Glutamatergic neuron (in vitro differentiated cells): ENCODE data around the gene HYAL1. TPM values are rescaled to one million over a fixed set of nuclear protein-coding genes. Genes with fewer than 3 reads are reported as not detected.

Source experiments
- DNase-seq: peaks from one replicate; pipeline ENCODE4 v3.0.0; 2022
- H3K27ac Mint-ChIP-seq: one replicate; pipeline ENCODE4 v1.8.0; 2020; ENCODE audit warnings: mild to moderate bottlenecking, mixed read lengths, inconsistent platforms; ENCODE audit not compliant: unreplicated experiment
- H3K27me3 Mint-ChIP-seq: one replicate; pipeline ENCODE4 v1.8.0; 2020; ENCODE audit warnings: mild to moderate bottlenecking, moderate library complexity, mixed read lengths, inconsistent platforms; ENCODE audit not compliant: unreplicated experiment
- H3K36me3 Mint-ChIP-seq: one replicate; pipeline ENCODE4 v1.8.0; 2020; ENCODE audit warnings: mild to moderate bottlenecking, mixed read lengths, inconsistent platforms; ENCODE audit not compliant: unreplicated experiment
- H3K4me1 Mint-ChIP-seq: one replicate; pipeline ENCODE4 v1.8.0; 2020; ENCODE audit warnings: mild to moderate bottlenecking, low read depth, mixed read lengths, inconsistent platforms; ENCODE audit not compliant: unreplicated experiment
- H3K4me3 Mint-ChIP-seq: one replicate; pipeline ENCODE4 v1.8.0; 2020; ENCODE audit warnings: mild to moderate bottlenecking, mixed read lengths, inconsistent platforms; ENCODE audit not compliant: unreplicated experiment
- H3K9me3 Mint-ChIP-seq: one replicate; pipeline ENCODE4 v1.8.0; 2020; ENCODE audit warnings: mild to moderate bottlenecking, moderate library complexity, mixed read lengths, inconsistent platforms; ENCODE audit not compliant: unreplicated experiment
- CTCF ChIP-seq: fragments of 200-600 bp; sonication (generic); IDR thresholded peaks from one replicate; pipeline ENCODE4 v1.5.0; 2021; ENCODE audit not compliant: partially characterized antibody, unreplicated experiment
- total RNA-seq: library from RNA; stranded (reverse); fragmentation: NEBNext Ultra II Directional; extraction: Animal tissue kit (Norgen Biotek cat#: 25700); gene quantifications from one replicate; pipeline ENCODE4 v1.2.1, GENCODE V29; 2021; ENCODE audit not compliant: unreplicated experiment

Gene HYAL1
- total RNA-seq, 1 donor from 2014 or later, result 0.96 TPM

DNA sequence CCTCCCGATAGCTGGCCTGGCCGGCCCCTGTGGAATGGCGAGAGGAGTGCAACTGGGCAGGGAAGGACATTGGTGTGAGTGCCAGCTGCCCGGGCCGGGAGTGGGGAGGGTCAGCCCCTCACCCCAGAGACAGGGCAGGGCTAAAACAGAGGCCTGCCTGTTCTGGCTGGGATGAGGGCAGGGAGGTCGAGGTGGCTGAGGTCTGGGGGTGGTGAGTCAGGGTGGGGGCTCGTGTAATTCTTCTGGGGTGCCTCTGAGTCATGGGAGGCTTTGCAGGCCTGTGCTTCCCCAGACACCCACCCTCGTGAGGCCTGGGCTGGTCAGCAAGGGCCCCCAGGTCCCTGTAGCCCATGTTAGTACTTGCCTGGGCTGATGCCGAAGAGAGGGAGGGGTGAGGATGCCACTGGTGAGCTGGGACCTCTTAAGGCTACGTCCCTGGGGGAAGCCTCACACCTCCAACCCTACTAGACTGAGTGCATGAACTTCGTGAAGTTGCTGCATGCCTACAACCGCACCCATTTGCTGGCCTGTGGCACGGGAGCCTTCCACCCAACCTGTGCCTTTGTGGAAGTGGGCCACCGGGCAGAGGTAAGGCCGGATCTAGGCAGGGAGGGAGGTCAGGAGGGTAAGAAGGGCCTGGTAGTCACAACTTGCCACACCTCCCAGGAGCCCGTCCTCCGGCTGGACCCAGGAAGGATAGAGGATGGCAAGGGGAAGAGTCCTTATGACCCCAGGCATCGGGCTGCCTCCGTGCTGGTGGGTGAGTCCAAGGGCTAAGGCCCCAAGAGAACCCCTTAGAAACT, 32.8 kb downstream of the HYAL1 start:
- peaks cover 9% of the 10 kb centered on the region for H3K4me1 Mint-ChIP-seq
- TF ChIP-seq CTCF, result no peak
- H3K27me3 Mint-ChIP-seq, result peaks cover 18% of the 10 kb centered on the region
- no peak overlapping the region for H3K4me3 Mint-ChIP-seq
- no peak for DNase-seq
- H3K9me3 Mint-ChIP-seq, result peaks cover 7% of the 10 kb centered on the region
- no peaks in the 10 kb centered on the region for H3K36me3 Mint-ChIP-seq
- H3K27ac Mint-ChIP-seq, result no peak overlapping the region

- Mint-ChIP-seq H3K9me3 (peaks cover 7% of the 10 kb centered on the region), H3K27me3 (peaks cover 14% of the 10 kb centered on the region), H3K36me3 (no peaks in the 10 kb centered on the region), H3K4me1 (peaks cover 9% of the 10 kb centered on the region), H3K27ac (no peak overlapping the region), H3K4me3 (no peak overlapping the region)
- no peak for DNase-seq
- no peak for TF ChIP-seq CTCF
These were observed 33.4 kb downstream of the HYAL1 start for GRCh38 chr3:50269977-50270413.

DNA sequence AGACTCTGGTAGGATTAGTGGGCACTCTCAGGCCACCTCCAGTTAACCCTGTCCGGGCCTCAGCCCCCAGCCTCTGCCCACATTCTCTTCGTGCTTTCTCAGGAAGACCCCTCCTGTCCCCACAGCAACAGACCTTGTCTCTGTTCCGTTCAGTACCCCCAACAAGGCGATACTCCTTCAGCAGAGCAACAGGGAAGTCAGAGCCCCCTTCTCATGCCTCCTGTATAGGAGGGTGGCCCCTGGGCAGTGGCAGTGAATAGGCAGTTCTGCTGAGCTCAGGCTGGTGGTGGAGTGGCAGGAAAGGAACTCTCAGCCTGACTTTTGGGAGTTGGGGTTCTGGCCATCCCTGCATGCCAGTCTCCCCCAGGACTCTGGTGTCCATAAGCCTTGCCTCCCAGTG, 33.9 kb downstream of the HYAL1 start:
- no peak for TF ChIP-seq CTCF
- peaks cover 9% of the 10 kb centered on the region for H3K4me1 Mint-ChIP-seq

DNA sequence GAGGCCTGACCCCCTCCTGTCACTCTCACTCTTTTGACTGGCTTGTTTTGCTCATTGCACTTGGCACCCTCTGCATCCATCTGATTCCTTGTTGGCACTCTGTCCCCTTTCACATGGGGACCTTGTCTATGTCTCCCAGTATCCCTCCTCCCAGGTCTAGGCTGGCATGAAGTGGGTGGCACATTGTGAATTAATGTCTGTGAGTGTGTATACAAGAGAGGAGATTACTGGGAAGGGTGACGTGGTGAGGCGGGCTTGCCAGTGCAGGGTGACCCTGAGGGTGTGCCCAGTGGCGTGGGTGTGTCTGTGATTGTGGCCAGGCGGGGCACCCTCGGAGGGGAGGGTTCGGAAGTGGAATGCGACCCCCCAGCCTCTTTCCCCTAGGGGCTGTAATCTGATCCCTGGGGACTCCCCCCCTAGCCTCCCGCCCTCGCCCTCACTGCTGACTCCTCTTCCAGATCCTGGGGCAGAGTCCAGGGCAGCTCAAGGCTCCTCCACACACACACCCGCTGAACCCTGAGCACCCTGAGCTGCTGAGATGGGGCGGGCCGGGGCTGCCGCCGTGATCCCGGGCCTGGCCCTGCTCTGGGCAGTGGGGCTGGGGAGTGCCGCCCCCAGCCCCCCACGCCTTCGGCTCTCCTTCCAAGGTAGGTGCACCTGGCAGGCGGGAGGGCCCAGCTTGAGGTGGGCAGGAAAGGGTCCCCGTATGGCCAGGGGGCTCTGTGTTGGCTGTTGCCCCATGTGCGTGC, 34.5 kb downstream of the HYAL1 start, which contains the start of gene SEMA3B:
TSS of gene SEMA3B (plus strand) at position 445 of the 749 bp plus-strand sequence. CDS start at position 539, 94 bp downstream.
- Mint-ChIP-seq H3K27ac (peak within 1 kb of the TSS; percentile 28), H3K36me3 (no peaks in the 10 kb centered on the region), H3K9me3 (peaks cover 5% of the 10 kb centered on the region), H3K4me1 (peaks cover 9% of the 10 kb centered on the region), H3K27me3 (peaks cover 12% of the 10 kb centered on the region), H3K4me3 (no peak within 1 kb of the TSS)
- no peak for TF ChIP-seq CTCF
- no peak for DNase-seq

More for the DNA sequence above, 33.9 kb downstream of the HYAL1 start:
- DNase-seq, result no peak
- no peaks in the 10 kb centered on the region for H3K36me3 Mint-ChIP-seq
- H3K4me3 Mint-ChIP-seq, result no peak overlapping the region
- peaks cover 12% of the 10 kb centered on the region for H3K27me3 Mint-ChIP-seq
- no peak overlapping the region for H3K27ac Mint-ChIP-seq
- H3K9me3 Mint-ChIP-seq, result peaks cover 6% of the 10 kb centered on the region
